T-helper 2 cell (primary cell): ENCODE measurements around the gene PET100.

ENCODE experiments used
- DNase-seq, 5 experiments: peaks; one replicate each; pipeline versions ENCODE4 v3.0.0 to v3.0.0-alpha.2; 2012 to 2022

The PET100 gene

DNA sequence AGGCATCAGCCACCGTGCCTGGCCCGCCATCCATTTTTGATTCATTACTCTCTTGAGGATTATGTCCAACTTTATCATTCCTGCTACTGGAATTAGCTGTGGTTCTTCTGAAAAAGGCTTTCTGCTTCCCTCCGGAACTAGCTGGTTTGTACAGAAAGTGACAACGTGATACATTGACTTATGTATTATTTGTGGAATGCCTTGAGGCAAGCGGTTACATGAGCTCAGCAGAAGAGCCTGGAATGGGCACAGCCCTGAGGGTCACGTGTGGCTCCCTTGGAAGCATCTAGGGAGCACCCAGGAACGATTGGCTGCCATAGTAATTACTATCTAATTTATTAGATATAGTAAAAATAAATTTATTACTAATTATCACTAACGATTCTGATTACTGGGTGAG is 24.8 kb downstream of the PET100 start:
- no peak for DNase-seq

DNA sequence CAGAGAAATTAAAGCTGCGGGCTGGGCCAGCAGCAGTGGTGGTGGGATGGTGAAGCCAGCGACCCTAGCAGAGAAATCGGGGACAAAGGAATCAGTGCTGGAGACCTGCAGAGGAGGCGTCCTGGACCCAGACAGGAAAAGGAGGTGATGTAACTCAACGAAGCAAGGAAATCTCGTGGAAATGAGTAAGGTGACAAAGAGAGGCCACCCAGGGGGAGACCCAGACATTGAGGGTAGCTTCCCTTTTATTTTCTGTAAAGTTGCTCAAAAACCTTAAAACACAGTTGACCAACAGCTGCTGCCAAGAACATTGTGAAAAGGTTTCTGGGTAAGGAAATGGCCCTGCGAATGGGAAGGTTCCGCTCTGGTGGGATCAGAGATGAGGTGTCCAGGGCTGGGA is 26.0 kb downstream of the PET100 start:
- no peak for DNase-seq

DNA sequence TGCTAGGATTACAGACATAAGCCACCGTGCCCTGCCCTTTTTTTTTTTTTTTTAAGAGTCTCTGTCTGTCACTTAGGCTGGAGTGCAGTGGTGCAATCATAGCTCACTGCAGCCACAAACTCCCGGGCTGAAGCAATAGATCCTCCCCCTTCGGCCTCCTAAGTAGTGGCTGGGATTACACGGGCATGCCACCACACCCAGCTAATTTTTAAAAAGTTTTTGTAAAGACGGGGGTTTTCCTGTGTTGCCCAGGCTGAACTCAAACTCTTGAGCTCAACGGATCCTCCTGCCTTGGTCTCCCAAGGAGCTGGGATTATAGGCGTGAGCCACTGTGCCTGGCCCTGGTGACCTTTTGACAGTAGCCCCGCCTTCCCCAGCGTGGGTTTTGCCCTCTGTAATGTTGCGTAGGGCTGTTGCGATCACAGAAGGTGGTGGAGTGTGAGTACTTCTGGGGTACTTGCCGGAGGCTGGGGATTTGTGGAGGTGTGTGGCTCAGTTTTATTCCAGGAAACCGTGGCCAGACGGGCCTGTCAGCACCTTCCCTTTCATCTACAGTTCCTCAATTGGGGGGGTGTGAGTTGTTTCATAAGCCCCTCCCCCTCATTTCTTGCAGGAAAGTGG is 27.6 kb downstream of the PET100 start:
- peak in 1 of 5 experiments; percentile 28 for DNase-seq

DNA sequence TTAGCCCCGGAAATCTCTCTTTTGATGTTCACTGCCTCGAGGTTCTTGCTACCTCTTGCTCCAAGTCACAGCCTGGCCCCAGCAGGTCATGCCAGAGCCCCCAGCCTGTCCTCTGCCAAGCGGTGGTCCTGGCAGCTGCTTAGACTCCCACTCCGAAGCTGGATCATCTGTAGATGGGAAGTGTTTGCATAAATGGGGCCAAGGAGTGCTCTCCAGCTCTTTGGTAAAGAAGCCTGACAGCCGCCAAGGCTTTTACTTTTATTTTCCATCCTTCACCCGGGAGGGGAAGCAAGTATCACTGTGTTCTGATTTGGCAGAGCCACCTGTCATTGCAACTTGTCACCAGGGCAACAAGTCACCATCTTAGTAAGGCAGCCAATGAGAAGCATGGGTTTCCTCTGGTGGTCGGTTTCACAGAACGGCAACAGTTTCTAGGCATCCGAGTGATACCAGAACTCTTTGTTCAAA is 28.7 kb downstream of the PET100 start:
- DNase-seq, result peak in 2 of 5 experiments; percentile 21 to 81

DNA sequence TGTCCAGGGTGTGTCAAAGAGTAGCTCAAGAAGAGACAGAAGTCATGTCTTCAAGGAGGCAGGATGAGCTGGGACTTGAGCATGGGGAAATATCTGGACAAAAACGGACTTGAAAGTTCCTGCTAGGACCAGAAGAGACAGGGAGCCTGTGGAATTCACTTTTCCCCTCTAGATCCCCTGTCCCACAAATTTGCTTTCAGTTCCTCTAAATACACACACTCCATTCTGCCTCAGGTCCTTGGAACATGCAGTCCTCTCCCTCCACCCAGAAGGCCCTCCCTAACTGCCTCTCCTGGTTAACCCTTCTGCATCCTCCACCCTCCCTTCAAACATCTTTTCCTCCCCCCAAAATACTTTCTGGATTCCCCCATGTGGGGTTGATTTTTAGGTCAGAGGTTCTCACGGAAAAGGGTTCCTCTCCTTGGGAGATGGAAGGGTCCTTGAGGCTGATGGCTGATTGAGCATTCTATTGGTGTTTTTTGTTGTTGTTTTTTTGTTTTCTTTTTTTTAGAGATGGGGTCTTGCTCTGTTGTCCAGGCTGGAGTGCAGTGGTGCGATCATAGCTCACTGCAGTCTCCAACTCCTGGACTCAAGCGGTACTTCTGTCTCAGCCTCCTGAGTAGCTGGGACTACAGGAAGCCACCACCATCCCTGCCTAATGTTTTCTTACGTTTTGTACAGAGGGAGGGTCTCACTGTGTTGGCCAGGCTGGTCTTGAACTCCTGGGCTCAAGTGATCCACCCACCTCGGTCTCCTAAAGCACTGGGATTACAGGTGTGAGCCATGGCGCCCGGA is 32.3 kb downstream of the PET100 start:
- DNase-seq, result no peak

DNA sequence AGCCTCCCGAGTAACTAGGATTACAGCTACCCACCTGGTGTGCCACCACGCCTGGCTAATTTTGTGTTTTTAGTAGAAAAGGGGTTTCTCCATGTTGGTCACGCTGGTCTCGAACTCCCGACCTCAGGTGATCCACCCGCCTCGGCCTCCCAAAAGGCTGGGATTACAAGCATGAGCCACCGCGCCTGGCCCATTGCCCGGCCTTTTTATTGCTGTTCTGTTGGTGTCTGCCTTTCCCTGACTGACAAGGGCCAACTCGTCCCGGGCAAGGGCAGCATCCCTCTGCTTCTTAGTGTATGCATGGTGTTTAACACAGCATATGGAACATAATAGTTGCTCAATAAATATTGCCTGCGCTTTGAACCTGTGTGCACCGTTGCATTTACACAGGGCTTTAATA is 33.1 kb downstream of the PET100 start:
- DNase-seq, result no peak

DNA sequence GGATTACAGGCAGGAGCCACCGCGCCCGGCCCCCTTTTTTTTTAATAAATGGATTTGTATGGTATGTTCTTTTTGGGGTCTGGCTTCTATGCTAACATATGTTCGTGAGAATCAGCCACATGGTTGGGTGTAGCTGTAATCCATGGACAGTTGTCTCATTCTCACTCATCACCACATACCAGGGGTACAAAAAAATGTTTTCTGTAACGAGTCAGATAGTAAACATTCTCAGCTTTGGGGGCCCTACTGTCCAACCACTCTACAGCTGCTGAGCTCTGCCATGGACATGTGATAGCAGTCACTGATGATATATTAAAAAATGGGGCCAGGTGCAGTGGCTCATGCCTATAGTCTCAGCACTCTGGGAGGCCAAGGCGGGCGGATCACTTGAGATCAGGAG is 34.1 kb downstream of the PET100 start:
- DNase-seq, result no peak

DNA sequence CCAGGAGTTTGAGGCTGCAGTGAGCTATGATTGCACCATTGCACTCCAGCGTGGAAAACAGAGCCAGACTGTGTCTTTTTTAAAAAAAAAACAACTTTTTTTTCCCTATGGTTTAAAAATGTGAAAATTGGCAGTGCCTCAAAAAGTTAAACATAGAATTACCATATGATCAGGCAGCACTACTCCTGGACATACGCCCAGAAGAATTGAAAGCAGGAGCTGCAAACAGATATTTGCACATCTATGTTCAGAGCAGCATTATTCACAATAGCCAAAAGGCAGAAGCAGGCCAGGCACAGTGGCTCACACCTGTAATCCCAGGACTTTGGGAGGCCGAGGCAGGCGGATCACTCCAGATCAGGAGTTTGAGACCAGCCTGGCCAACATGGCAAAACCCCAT is 35.5 kb downstream of the PET100 start:
- DNase-seq, result no peak

DNA sequence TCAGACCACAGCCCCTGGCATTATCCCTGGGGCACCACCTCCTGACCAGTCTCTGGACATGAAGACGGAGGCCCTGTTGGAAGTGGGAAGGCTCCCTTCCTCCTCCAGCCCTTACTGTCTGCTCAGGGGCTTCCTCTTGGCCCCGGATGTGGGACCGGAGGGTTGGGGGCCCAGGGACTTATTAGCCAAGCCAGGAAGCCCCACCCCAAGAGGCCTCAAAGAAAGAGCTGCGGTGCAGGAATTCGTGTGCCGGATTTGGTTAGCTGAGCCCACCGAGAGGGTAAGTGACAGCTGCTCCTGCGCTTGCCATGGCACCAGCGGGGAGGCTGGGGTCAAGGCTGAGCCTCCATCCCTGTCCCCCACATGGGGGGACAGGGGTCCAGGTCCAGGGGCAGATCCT is 39.2 kb downstream of the PET100 start, which contains the start of gene RETN:
RETN (plus strand) TSS at position 208 of the 400 bp plus-strand sequence. CDS start 278 bp downstream, outside the sequence.
- no peak for DNase-seq

DNA sequence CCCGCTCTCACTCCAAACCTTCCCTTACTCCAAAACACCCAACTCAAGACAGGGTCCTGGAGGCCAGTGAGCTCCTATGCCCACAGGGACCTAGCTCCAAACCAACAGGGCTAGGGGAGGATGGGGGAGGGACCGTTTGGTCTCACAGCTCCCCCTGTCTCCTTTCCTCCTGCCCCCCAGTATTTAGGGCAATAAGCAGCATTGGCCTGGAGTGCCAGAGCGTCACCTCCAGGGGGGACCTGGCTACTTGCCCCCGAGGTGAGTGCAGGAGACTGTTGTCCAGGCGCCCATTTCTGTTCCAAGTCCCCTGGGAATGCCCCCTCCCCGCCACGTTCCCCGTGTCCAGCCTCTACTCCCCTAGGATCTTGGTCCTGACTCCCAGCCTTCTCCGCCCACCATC is 40.0 kb downstream of the PET100 start:
- DNase-seq, result no peak

DNA sequence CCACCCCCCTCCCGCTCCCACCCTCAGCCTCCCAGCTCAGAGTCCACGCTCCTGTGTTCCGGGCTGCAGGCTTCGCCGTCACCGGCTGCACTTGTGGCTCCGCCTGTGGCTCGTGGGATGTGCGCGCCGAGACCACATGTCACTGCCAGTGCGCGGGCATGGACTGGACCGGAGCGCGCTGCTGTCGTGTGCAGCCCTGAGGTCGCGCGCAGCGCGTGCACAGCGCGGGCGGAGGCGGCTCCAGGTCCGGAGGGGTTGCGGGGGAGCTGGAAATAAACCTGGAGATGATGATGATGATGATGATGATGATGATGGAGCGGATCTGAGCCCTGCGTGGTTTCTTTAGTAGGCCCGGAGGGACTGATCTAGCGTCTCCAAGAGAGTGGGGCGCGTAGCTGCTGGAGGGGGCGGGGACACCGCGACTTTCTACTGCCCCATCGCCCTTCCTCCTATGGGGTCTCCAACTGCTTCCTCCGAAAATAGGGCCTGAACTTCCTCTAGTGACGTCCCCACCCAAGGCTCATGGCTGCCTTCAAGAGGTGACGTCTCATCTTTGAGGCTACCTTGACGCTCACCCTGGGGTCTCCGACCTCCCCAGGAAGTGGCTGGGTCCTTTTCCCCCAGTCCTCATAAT is 40.7 kb downstream of the PET100 start:
- peak in 1 of 5 experiments; percentile 63 for DNase-seq

DNA sequence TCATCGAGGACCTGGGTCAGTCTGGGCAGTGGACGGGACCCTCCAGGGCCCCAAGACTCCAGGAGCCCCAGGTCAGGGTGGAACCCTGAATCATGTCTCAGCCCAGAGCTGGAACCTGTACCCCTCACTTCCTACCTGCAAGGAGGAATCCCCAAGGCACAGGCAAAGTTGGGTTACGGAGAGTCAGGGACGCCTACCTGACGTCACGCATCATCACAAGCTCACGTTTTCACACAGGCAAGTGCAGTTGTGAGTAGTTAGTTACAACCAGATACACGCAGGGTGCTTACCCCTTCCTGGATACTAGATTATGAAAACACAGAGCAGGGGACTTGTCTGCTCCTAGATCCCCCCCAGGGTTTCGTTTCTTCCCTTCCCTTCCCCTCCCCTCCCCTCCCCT is 41.2 kb downstream of the PET100 start:
- no peak for DNase-seq

DNA sequence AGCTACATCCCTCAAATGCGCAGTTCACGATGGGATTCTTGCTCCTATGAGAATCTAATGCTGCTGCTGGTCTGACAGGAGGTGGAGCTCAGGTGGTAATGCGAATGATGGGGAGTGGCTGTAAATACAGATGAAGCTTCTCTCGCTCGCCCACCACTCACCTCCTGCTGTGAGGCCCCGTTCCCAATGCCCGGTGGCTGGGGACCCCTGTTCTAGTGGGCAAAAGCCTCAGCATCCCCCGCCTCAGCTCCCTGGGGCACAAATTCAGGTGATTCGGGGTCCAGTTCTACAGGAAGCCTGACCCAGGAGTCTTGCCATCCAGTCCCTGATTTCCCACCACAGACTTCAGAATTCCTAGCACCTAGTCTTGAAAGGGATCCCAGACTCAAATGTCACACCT is 42.9 kb downstream of the PET100 start:
- no peak for DNase-seq

DNA sequence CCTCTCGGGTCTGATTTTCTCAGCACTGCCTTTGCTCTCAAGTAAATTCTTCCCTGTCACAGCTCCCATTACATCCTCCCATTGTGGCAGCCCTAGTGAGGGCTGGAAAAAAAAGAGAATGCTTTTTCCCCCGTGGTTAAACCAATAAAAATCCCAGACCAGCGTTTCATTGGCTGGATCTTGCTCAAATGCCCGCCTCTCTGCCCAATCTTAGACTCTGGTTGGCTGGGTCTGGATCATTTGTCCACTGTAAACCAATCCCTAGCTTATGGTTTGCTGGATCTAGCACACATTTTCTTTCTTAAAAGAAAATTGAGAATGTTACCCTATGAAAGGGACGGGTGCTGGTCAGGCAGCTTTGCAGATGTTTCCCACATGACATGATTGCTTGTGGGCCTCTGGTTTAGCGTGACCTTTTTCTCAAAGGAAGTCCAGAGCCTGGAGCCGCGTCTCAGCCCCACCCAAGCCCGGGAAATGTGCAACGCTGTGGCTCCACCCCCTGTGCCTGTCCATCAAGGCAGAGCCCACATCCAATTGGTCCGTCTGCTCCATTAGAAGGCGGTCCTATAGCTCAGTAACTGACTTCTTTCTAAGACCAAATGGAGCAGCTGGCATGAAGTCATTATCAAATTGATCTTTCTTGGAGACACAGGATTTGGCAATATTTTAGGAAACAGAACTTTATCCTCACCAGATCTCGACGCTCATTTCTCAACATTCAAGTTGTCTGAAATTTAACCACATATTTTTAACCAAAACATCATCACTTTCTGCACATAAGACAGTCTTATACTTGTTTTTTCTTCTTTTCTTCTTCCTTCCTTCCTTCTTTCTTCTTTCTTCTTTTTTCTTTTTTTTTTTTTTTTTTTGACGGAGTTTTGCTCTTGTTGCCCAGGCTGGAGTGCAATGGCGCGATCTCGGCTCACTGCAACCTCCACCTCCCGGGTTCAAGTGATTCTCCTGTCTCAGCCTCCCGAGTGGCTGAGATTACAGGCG is 44.7 kb downstream of the PET100 start:
- peak in 1 of 5 experiments; percentile 50 for DNase-seq

DNA sequence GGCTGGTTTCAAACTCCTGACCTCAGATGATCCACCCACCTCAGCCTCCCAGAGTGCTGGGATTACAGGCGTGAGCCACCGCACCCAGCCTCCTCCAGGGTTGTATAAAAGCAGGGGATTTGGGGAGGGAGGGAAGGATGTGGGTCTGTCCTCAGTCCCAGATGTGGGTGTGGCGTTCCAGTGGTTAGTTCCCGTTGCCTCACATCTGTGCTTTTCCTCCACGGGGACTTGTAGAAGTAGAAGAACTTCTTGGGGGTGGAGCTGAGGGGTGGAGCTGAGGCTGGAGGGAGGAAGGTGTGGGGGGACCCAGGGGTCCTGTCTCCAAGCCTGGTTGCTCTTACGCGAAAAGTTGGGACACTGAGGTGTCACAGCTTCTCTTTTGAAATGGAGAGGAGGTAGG is 46.8 kb downstream of the PET100 start:
- DNase-seq, result no peak

DNA sequence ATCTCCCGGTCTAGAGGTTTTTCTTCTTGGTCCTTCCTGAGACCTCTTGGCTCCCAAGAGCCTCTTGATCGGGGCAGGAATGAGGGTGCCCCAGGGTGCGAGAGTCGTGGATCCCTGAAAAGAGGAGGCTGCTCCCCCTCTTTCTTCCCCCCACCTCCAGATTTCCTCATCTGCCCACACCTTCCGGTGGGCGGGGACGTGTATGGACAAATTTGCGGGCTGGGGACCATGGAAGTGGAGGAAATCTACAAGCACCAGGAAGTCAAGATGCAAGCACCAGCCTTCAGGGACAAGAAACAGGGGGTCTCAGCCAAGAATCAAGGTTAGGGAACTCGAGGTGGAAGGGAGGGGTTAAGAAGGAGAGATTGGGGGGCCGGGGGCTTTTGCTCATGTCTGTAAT is 47.3 kb downstream of the PET100 start, which contains the start of gene MCEMP1:
MCEMP1 (plus strand) TSS at position 237 of the 400 bp plus-strand sequence; CDS start at position 268, 31 bp downstream.
- no peak for DNase-seq

DNA sequence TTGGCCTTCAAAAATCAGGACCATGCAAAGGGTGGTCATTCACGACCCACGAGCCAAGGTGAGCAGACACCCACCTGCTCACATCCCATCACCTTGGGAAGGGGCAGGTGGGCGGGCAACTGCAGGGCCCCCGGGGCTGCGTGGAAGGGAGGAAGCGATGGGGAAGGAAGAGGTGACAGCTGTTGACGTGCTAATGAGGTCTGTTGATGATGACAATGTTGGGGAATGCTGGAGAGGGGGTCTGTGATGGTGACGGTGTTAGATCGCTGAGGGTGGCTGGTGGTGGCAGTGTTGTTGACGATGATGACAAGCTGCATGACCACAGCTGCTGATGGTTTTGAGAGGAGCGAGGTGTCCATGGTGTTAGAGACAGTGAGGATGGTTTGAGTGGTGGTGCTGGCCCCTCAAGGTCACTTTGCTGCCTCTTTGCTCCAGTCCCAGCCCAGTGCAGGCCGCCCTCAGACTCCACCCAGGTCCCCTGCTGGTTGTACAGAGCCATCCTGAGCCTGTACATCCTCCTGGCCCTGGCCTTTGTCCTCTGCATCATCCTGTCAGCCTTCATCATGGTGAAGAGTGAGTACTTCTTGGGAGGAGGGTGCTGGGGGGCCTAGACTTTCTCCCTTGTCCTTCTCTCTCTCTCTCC is 48.2 kb downstream of the PET100 start:
- DNase-seq, result no peak

DNA sequence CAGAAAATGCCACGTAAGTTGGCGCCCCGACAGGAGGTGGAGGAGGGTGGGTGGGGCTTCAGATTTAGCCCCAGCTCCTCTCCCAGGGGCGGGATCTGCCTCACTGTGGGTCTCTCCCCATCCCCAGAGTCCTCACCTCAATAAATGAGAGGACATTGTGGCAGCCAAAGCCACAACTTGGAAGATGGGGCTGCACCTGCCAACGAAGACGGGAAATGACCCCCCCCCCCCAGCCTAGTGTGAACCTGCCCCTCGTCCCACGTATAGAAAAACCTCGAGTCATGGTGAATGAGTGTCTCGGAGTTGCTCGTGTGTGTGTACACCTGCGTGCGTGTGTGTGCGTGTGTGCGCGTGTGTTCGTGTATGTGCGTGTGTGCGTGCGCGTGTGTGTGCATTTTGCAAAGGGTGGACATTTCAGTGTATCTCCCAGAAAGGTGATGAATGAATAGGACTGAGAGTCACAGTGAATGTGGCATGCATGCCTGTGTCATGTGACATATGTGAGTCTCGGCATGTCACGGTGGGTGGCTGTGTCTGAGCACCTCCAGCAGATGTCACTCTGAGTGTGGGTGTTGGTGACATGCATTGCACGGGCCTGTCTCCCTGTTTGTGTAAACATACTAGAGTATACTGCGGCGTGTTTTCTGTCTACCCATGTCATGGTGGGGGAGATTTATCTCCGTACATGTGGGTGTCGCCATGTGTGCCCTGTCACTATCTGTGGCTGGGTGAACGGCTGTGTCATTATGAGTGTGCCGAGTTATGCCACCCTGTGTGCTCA is 49.6 kb downstream of the PET100 start:
- DNase-seq, result peak; percentile 26 to 87 (median 54)

DNA sequence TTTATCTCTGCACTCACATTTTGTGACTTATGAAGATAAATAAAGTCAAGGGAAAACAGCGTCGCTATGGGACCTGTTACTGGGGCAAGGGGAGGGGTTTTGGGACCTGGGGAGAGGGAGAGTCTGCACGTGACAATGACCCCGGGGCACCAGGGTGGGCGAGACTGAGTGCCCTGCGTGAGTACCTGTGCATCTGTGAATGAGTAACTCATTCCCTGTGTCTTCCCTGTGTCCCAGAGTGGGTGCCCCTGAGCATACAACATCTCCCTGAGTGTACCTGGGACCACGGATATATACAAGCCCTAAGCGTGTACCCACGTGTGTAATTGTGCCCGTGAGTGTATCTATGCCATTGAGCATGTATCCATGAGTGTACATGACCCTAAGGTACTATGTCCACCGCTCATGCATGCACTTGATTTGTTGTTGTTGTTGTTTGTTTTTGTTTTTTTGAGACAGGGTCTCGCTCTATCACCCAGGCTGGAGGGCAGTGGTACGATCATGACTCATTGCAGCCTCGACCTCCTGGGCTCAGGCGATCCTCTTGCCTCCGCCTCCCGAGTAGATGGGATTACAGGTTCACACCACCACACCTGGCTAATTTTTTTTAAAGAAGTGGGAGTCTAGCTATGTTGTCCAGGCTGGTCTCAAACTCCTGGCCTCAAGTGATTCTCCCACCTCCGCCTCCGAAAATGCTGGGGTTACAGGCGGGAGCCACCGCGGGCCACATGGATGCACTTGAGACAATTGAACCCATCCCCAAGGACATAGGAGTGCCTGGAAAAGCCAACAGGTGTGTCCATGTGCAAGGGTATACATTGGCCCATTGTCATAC is 50.4 kb downstream of the PET100 start:
- no peak for DNase-seq
